ENCODE data around the gene GATA3.

DNA sequence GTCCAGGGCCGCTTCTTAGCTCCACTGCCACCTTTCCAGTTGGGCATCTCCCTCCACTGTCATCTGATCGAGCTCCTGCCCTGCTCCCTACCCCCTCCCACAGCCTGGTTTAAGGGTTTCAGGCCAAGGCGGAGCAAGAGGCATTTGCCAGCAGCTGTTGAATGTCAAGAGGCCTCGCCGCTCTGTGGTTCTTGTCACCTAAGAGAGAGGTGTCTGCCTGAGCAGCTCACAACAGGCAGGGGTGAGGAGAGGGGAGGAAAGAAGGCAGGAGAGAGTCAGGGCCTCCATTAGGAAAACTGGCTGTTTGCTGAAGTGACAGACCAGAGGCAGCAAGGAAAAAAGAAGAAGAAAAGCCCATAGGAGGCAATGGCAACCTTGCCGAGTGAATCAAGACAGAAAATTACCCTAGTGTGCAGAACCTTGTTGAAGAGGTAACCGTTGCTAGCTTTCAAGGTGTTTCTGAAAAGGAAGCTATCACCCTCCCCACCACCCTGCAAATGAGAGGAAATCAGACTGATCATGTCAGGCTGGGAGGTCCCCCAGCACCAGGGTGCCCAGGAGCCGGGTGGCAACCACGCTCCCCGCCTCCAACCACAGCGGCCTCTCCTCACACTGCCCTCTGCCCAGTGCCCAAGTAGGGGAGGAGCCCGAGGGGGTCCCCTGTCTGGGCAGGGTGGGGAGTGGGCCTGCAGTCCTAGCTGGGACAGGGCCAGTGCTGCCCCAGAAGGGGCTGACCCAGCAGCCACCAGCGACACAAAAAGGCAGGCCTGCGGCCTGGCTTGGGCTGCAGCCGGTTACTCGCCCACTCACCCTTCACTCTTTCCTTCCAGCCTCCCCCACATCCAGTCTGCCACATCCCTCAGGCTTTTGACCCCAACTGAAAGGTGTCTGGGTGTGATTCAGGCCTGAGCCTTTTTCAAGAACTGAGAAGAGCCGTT, 7.1 kb downstream of the GATA3 start:
- TF ChIP-seq, protein P1, sequence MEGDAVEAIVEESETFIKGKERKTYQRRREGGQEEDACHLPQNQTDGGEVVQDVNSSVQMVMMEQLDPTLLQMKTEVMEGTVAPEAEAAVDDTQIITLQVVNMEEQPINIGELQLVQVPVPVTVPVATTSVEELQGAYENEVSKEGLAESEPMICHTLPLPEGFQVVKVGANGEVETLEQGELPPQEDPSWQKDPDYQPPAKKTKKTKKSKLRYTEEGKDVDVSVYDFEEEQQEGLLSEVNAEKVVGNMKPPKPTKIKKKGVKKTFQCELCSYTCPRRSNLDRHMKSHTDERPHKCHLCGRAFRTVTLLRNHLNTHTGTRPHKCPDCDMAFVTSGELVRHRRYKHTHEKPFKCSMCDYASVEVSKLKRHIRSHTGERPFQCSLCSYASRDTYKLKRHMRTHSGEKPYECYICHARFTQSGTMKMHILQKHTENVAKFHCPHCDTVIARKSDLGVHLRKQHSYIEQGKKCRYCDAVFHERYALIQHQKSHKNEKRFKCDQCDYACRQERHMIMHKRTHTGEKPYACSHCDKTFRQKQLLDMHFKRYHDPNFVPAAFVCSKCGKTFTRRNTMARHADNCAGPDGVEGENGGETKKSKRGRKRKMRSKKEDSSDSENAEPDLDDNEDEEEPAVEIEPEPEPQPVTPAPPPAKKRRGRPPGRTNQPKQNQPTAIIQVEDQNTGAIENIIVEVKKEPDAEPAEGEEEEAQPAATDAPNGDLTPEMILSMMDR (IDR thresholded peaks at IDR 0.05), result no peak
- no peak for TF ChIP-seq POLR2A (IDR thresholded peaks at IDR 0.05)

Data from esophagus squamous epithelium (tissue), 4 donors.